HCT116 (cell line): ENCODE measurements around the gene ZNF286A.
"Not testable (repeated sequence)": the region's sequence is repeated elsewhere in the genome, so short reads cannot be mapped to it uniquely, and the experiment has no call there.

Experiments used
- EZH2phosphoT487 ChIP-seq: fragments of 200-600 bp; IDR thresholded peaks from 2 replicates; pipeline ENCODE4 v1.6.1; 2018; ENCODE audit warnings: antibody characterized with exemption, borderline replicate concordance
- SIN3A ChIP-seq: IDR thresholded peaks from 2 replicates; pipeline ENCODE4 v1.6.1; 2012; ENCODE audit warnings: low read depth

DNA sequence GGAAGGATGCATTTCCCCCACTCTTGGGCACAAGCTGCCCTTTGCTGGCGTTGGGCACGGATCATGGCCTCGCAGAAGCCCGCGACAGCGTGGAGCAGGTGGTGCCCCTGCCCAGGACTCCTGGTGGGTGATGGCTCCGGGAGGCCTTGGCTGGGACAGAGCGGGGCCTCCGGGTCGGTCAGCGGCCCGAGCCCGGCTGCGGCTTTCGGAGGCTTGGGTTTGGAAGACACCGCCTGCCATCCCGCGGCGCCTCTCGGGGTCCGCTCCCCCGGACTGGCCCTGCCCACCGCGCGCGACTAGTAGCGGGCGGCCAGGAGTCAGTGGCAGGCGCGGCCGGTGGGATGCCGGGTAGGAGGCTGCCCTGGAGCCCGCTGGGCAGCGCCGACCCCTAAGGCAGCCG is 49.9 kb downstream of the ZNF286A start:
- TF ChIP-seq SIN3A, EZH2phosphoT487: not testable (repeated sequence)
